PC-9 (cell line): ENCODE results near the gene MITF. TPM values are rescaled to one million over a fixed set of nuclear protein-coding genes. Genes with fewer than 3 reads are reported as not detected.

Experiments used
- BruUV-seq: library from RNA; stranded (reverse); fragments of 400-500 nt; replicated peaks from 2 replicates; lab custom pipeline; 2021; lab: Mats Ljungman, UMichigan
- CTCF ChIA-PET: fragments of 300-600 bp; sonication (Branson Sonifier 250); formaldehyde crosslinking; loops from one replicate; lab custom pipeline; 2022; ENCODE audit warnings: antibody characterized with exemption; lab: Charles Lee
- POLR2A ChIA-PET: fragments of 300-600 bp; sonication (Branson Sonifier 250); formaldehyde crosslinking; loops from one replicate; lab custom pipeline; 2022; ENCODE audit warnings: antibody characterized with exemption; ENCODE audit not compliant: unreplicated experiment; lab: Charles Lee
- DNase-seq, 2 experiments: peaks; one replicate each; pipeline versions ENCODE4 v3.0.0 to v3.0.0-alpha.2; 2015 to 2022; ENCODE audit warnings: mixed read lengths in 1 of 2
- H2AFZ ChIP-seq: fragments of 200-600 bp; sonication (generic); 2 replicates; pipeline ENCODE4 v1.8.1; 2017; ENCODE audit warnings: antibody characterized with exemption
- H3F3A ChIP-seq: fragments of 200-600 bp; sonication (generic); 2 replicates; pipeline ENCODE4 v1.8.1; 2017; ENCODE audit warnings: antibody characterized with exemption, mild to moderate bottlenecking, low read depth; ENCODE audit not compliant: insufficient read depth
- H3K27ac ChIP-seq: fragments of 200-600 bp; sonication (generic); 2 replicates; pipeline ENCODE4 v1.6.1; 2016; ENCODE audit warnings: mixed run types
- H3K27me3 ChIP-seq: fragments of 200-600 bp; sonication (generic); 2 replicates; pipeline ENCODE4 v1.6.1; 2016; ENCODE audit warnings: low read depth, mixed run types; ENCODE audit not compliant: insufficient read depth
- H3K36me3 ChIP-seq: fragments of 200-600 bp; sonication (generic); 2 replicates; pipeline ENCODE4 v1.6.1; 2016; ENCODE audit warnings: low read depth, mixed run types
- H3K4me1 ChIP-seq: fragments of 200-600 bp; sonication (generic); replicated peaks from 2 replicates; pipeline ENCODE4 v1.6.1; 2016; ENCODE audit warnings: mixed run types; ENCODE audit not compliant: insufficient read depth
- H3K4me2 ChIP-seq: fragments of 200-600 bp; sonication (generic); 2 replicates; pipeline ENCODE4 v1.6.1; 2017; ENCODE audit warnings: mixed run types
- H3K4me3 ChIP-seq: fragments of 200-600 bp; sonication (generic); 2 replicates; pipeline ENCODE4 v1.6.1; 2016; ENCODE audit warnings: mixed run types
- H3K79me2 ChIP-seq: fragments of 200-600 bp; sonication (generic); 2 replicates; pipeline ENCODE4 v1.6.1; 2017; ENCODE audit warnings: low read depth, mixed run types
- H3K9me2 ChIP-seq: fragments of 200-600 bp; sonication (generic); 2 replicates; pipeline ENCODE4 v1.8.1; 2017; ENCODE audit warnings: mild to moderate bottlenecking; ENCODE audit not compliant: insufficient read depth
- H3K9me3 ChIP-seq: fragments of 200-600 bp; sonication (generic); 2 replicates; pipeline ENCODE4 v1.8.1; 2016; ENCODE audit warnings: low read depth; ENCODE audit not compliant: insufficient read depth
- H4K20me1 ChIP-seq: fragments of 200-600 bp; sonication (generic); 2 replicates; pipeline ENCODE4 v1.8.1; 2017; ENCODE audit not compliant: insufficient read depth
- EZH2 ChIP-seq: fragments of 200-600 bp; sonication (generic); IDR thresholded peaks from 2 replicates; pipeline ENCODE4 v1.8.0; 2017; ENCODE audit warnings: antibody characterized with exemption, low read depth
- intact Hi-C: fragments of 100-400 bp; cut with micrococcal nuclease; formaldehyde crosslinking; loops from one replicate; pipeline ENCODE4 v1.10.0; 2022; ENCODE audit not compliant: unreplicated experiment
- total RNA-seq: library from RNA; stranded (reverse); gene quantifications from 2 replicates; pipeline ENCODE4 v1.2.3, GENCODE V29; 2021
- TF ChIP-seq, protein P1 (sequence below): fragments of 200-600 bp; sonication (generic); conservative IDR thresholded peaks from 2 replicates; pipeline ENCODE4 v1.6.1; 2017; ENCODE audit warnings: mixed run types, antibody characterized with exemption, mild to moderate bottlenecking, moderate library complexity

MITF gene
- total RNA-seq, 1 experiment from 2014 or later, result 15.5 TPM

DNA sequence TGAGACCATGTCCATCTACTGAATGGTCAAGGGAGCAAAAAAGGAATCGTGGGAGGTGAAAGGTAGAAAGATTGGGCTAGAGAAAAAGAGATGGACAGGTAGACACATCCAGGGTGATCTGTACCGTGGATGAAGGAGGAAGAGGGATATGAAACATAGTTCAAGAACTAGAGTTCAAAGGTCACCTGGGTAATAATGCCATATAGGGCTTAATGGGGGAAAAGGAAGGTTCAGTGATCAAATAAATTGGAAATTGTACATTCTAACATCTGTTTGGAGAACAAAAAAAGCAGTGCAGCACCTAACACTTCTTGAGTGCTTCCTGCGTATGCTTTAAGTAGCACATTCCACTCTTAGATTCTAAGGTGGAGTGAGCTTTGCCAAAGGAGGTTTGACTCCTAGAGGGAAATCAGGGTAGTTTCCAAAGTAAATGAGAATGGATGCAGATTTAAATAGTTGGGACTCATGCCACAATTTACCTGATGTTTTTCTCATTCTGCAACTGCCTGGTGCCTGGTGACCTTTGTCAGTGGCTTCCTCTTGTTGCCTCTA, 46.6 kb downstream of the MITF start:
- no TSS peak for BruUV-seq
- peaks cover 8% of the 10 kb centered on the region; the same call in 1 of the 2 replicates for H3F3A ChIP-seq
- intact Hi-C loops, result loop anchor here (1.0 to 5.0 kb wide), 3 partner anchors 15 to 81 kb away; partner anchors contain the start of gene MITF

DNA sequence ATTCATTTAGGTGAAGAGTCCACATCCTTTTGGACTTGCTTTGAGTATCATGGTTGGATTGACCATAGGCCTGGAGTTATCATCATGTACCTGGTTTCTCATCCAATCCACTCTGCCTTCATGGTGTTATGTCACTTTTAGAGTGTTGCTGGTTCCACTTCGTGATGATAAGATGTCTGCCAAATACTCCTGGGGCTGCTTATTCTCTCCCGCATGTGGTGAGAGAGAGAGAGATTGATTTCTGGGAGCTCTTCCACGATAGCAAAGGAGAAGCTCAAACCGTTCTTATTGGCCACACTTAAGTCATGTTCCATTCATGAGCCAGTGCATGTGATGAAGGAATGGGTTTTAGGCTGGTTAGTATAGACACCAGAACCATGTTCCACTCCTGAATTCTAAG, 47.6 kb downstream of the MITF start:
- peaks cover 8% of the 10 kb centered on the region; the same call in 1 of the 2 replicates for H3F3A ChIP-seq
- H3K27ac ChIP-seq, result peak overlapping the region; percentile 77
- no peaks in the 10 kb centered on the region for H4K20me1 ChIP-seq
- no TSS peak for BruUV-seq
- H3K36me3 ChIP-seq, result no peaks in the 10 kb centered on the region
- peaks cover 12% of the 10 kb centered on the region for H3K4me1 ChIP-seq
- POLR2A ChIA-PET, result no interaction called here
- TF ChIP-seq, protein P1, sequence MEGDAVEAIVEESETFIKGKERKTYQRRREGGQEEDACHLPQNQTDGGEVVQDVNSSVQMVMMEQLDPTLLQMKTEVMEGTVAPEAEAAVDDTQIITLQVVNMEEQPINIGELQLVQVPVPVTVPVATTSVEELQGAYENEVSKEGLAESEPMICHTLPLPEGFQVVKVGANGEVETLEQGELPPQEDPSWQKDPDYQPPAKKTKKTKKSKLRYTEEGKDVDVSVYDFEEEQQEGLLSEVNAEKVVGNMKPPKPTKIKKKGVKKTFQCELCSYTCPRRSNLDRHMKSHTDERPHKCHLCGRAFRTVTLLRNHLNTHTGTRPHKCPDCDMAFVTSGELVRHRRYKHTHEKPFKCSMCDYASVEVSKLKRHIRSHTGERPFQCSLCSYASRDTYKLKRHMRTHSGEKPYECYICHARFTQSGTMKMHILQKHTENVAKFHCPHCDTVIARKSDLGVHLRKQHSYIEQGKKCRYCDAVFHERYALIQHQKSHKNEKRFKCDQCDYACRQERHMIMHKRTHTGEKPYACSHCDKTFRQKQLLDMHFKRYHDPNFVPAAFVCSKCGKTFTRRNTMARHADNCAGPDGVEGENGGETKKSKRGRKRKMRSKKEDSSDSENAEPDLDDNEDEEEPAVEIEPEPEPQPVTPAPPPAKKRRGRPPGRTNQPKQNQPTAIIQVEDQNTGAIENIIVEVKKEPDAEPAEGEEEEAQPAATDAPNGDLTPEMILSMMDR, result no peak
- no peak for TF ChIP-seq EZH2
- H3K4me2 ChIP-seq, result peak overlapping the region; percentile 66
- no peaks in the 10 kb centered on the region for H3K9me3 ChIP-seq
- no peaks in the 10 kb centered on the region for H3K9me2 ChIP-seq
- no peaks in the 10 kb centered on the region for H3K27me3 ChIP-seq
- H2AFZ ChIP-seq, result no peak overlapping the region; the same call in 1 of the 2 replicates
- intact Hi-C loops, result loop anchor here (1.0 to 5.0 kb wide), 2 partner anchors 80 to 96 kb away; no protein-coding TSS in a partner anchor
- no peak for DNase-seq
- H3K4me3 ChIP-seq, result no peak overlapping the region
- CTCF ChIA-PET, result no interaction called here
- H3K79me2 ChIP-seq, result no peaks in the 10 kb centered on the region

More for the DNA sequence above, 46.6 kb downstream of the MITF start:
- ChIA-PET CTCF (no interaction called here), POLR2A (no interaction called here)
- Histone ChIP-seq H3K9me2 (no peaks in the 10 kb centered on the region), H3K4me1 (peaks cover 12% of the 10 kb centered on the region), H3K27ac (no peak overlapping the region), H3K4me3 (no peak overlapping the region), H3K9me3 (no peaks in the 10 kb centered on the region), H4K20me1 (no peaks in the 10 kb centered on the region), H2AFZ (no peak overlapping the region), H3K4me2 (no peak overlapping the region), H3K27me3 (no peaks in the 10 kb centered on the region), H3K36me3 (no peaks in the 10 kb centered on the region), H3K79me2 (no peaks in the 10 kb centered on the region)
- no peak for DNase-seq
- TF ChIP-seq EZH2, result no peak
- TF ChIP-seq, protein P1, result no peak

DNA sequence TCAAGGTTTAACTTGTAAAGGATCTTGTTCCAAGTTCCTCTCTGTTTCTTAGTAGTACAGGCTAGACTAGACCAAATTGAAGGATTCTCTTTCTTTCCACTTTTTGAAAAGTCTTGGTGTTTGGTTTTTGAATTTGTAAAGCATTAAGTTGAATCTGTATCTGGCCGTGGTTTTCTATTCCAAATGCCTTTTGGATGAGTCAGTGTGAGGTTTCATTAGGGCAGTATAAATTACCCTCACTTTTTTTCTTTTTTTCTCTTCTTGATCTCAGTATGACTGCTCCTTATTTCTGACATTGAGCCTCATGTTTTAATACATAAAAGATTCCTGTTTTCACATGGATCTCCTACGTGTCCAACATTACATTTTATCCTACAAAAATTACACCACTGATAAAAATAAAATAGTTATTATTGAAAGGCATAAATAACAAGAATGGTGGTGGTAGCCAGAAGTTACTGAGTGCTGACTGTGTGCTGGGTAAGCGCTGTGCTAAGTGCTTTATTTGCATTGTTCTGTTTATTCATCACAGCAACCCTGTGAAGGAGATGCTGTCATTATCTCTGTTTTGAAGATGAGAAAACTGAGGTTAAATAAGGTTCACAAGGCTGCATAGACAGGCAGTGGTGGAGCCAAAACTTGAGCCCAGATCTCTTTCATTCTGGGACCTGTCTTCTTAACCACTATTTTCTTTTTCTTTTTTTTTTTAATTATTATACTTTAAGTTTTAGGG, 48.3 kb downstream of the MITF start:
- Histone ChIP-seq H3K4me3 (no peak overlapping the region), H3K4me2 (peak overlapping the region; percentile 66), H4K20me1 (no peaks in the 10 kb centered on the region), H3K27me3 (no peaks in the 10 kb centered on the region), H2AFZ (peak overlapping the region; percentile 69; the same call in 1 of the 2 replicates), H3K4me1 (peaks cover 12% of the 10 kb centered on the region), H3K9me3 (no peaks in the 10 kb centered on the region), H3K9me2 (no peaks in the 10 kb centered on the region), H3K27ac (peak overlapping the region; percentile 77), H3K79me2 (no peaks in the 10 kb centered on the region), H3F3A (peaks cover 8% of the 10 kb centered on the region; the same call in 1 of the 2 replicates), H3K36me3 (no peaks in the 10 kb centered on the region)
- CTCF ChIA-PET, result no interaction called here
- TF ChIP-seq EZH2, result no peak
- TF ChIP-seq, protein P1, result no peak
- intact Hi-C loops, result loop anchor here (1.0 to 5.0 kb wide), 2 partner anchors 80 to 96 kb away; no protein-coding TSS in a partner anchor
- POLR2A ChIA-PET, result no interaction called here
- no peak for DNase-seq
- no TSS peak for BruUV-seq
